Stimulated activated CD4-positive, alpha-beta T cell treated with anti-CD3 and anti-CD28 coated beads, Interleukin-4, amount 100 ng/mL, for 48 hours (primary cell): Measurements from ENCODE around the gene CD59.
A peak's percentile ranks its signal among the peaks of the same experiment; 100 is the strongest.
"Not testable (repeated sequence)": the region's sequence is repeated elsewhere in the genome, so short reads cannot be mapped to it uniquely, and the experiment has no call there.

Experiments
- DNase-seq, 2 donors: peaks; one replicate each; pipeline ENCODE4 v3.0.0-alpha.2; 2020; ENCODE audit warnings: low read depth in 2 of 2

Gene CD59

GRCh38 chr11:33742249-33742851 lies 6.1 kb upstream of the CD59 start:
- DNase-seq, result no peak

GRCh38 chr11:33741806-33742205 lies 5.6 kb upstream of the CD59 start:
- no peak for DNase-seq

GRCh38 chr11:33737362-33737821 lies 1.2 kb upstream of the CD59 start:
- no peak for DNase-seq

GRCh38 chr11:33735271-33736147 lies 714 bp downstream of the CD59 start:
- DNase-seq, result no peak

- DNase-seq, result no peak
Measured at GRCh38 chr11:33734441-33735270, 1.6 kb downstream of the CD59 start.

- DNase-seq, result no peak
Measured at GRCh38 chr11:33733980-33734379, 2.2 kb downstream of the CD59 start.

- peak in 1 of 2 donors; percentile 35 for DNase-seq
Measured at GRCh38 chr11:33731723-33732531, 4.3 kb downstream of the CD59 start.

- no peak for DNase-seq
Measured at GRCh38 chr11:33730716-33731115, 5.5 kb downstream of the CD59 start.

GRCh38 chr11:33729072-33729664 lies 7.1 kb downstream of the CD59 start:
- DNase-seq, result not testable (repeated sequence)

- DNase-seq, result not testable (repeated sequence)
Measured at GRCh38 chr11:33727539-33727938, 8.7 kb downstream of the CD59 start.

- no peak for DNase-seq
Measured at GRCh38 chr11:33725496-33725895, 10.7 kb downstream of the CD59 start.

GRCh38 chr11:33724644-33725035 lies 11.6 kb downstream of the CD59 start:
- no peak for DNase-seq

- no peak for DNase-seq
Measured at GRCh38 chr11:33723238-33723881, 12.9 kb downstream of the CD59 start.

- DNase-seq, result peak in 1 of 2 donors; percentile 66
Measured at GRCh38 chr11:33722590-33723234, 13.5 kb downstream of the CD59 start.

- no peak for DNase-seq
Measured at GRCh38 chr11:33721984-33722383, 14.2 kb downstream of the CD59 start.

- no peak for DNase-seq
Measured at GRCh38 chr11:33721426-33721825, 14.8 kb downstream of the CD59 start.

- DNase-seq, result no peak
Measured at GRCh38 chr11:33719587-33719986, 16.6 kb downstream of the CD59 start.

GRCh38 chr11:33718440-33718839 lies 17.8 kb downstream of the CD59 start:
- DNase-seq, result no peak

- no peak for DNase-seq
Measured at GRCh38 chr11:33716243-33716642, 20.0 kb downstream of the CD59 start.

GRCh38 chr11:33713856-33714398 lies 22.3 kb downstream of the CD59 start:
- DNase-seq, result no peak
